HepG2 (cell line): Measurements from ENCODE around the gene PTPRM. TPM values are rescaled to one million over a fixed set of nuclear protein-coding genes. Genes with fewer than 3 reads are reported as not detected.
A peak's percentile ranks its signal among the peaks of the same experiment; 100 is the strongest.

Experiments used
- ARID2 ChIP-seq: sonication (generic); formaldehyde crosslinking; IDR thresholded peaks from 2 replicates; pipeline ENCODE4 v1.8.1; 2022; ENCODE audit warnings: mild to moderate bottlenecking, missing genetic modification reagents, borderline replicate concordance
- ARID4A ChIP-seq: sonication (generic); formaldehyde crosslinking; IDR thresholded peaks from 2 replicates; pipeline ENCODE4 v1.5.0; 2020; ENCODE audit warnings: mild to moderate bottlenecking, missing genetic modification reagents, borderline replicate concordance
- CCAR2 ChIP-seq: fragments of 200-400 bp; formaldehyde crosslinking; optimal IDR thresholded peaks from 2 replicates; pipeline ENCODE3; 2018; ENCODE audit warnings: low read depth, mild to moderate bottlenecking, low read length, moderate library complexity
- EED ChIP-seq: sonication (generic); formaldehyde crosslinking; IDR thresholded peaks from 2 replicates; pipeline ENCODE4 v1.5.0; 2020; ENCODE audit warnings: mild to moderate bottlenecking, missing genetic modification reagents
- ETS1 ChIP-seq: sonication (generic); formaldehyde crosslinking; IDR thresholded peaks from 2 replicates; pipeline ENCODE4 v1.4.0; 2020; ENCODE audit warnings: missing genetic modification reagents
- GMEB1 ChIP-seq: sonication (generic); formaldehyde crosslinking; IDR thresholded peaks from 2 replicates; pipeline ENCODE4 v1.5.1; 2020; ENCODE audit warnings: missing genetic modification reagents, mild to moderate bottlenecking, borderline replicate concordance
- HNF1A ChIP-seq, 2 experiments: sonication (generic) in 1 of 2; formaldehyde crosslinking in 1 of 2; IDR thresholded peaks; 2 replicates each; pipeline versions ENCODE4 v1.4.0 to v1.6.1; 2016 to 2020; ENCODE audit warnings: borderline replicate concordance in 1 of 2, low read depth in 1 of 2, mild to moderate bottlenecking in 1 of 2, missing genetic modification reagents in 1 of 2
- NFKBIZ ChIP-seq: IDR thresholded peaks from 2 replicates; pipeline ENCODE4 v1.6.1; 2018; ENCODE audit warnings: missing genetic modification reagents, missing compliant biosample characterization
- PRDM4 ChIP-seq: sonication (generic); formaldehyde crosslinking; IDR thresholded peaks from 2 replicates; pipeline ENCODE4 v1.9.0; 2021; ENCODE audit warnings: missing genetic modification reagents, borderline replicate concordance
- SIX4 ChIP-seq: sonication (generic); formaldehyde crosslinking; IDR thresholded peaks from 2 replicates; pipeline ENCODE4 v1.4.0; 2020; ENCODE audit warnings: missing genetic modification reagents
- YEATS4 ChIP-seq: sonication (generic); formaldehyde crosslinking; IDR thresholded peaks from 2 replicates; pipeline ENCODE4 v1.4.0; 2020; ENCODE audit warnings: missing genetic modification reagents, borderline replicate concordance
- ZMYM2 ChIP-seq: sonication (generic); formaldehyde crosslinking; IDR thresholded peaks from 2 replicates; pipeline ENCODE4 v1.8.0; 2022; ENCODE audit warnings: mild to moderate bottlenecking, missing genetic modification reagents
- ZNF264 ChIP-seq: sonication (generic); formaldehyde crosslinking; IDR thresholded peaks from 2 replicates; pipeline ENCODE4 v1.4.0; 2020; ENCODE audit warnings: missing genetic modification reagents
- ZNF333 ChIP-seq: sonication (generic); formaldehyde crosslinking; IDR thresholded peaks from 2 replicates; pipeline ENCODE4 v1.4.0; 2020; ENCODE audit warnings: mild to moderate bottlenecking, missing genetic modification reagents, borderline replicate concordance
- polyA plus RNA-seq, 8 experiments: library from polyadenylated mRNA; depleted of rRNA in 3 of 8; stranded (reverse) in 7 of 8; unstranded in 1 of 8; fragments of >200 nt; fragmentation: Illumina TruSeq in 4 of 8; extraction: Trizol in 4 of 8; gene quantifications; 2 replicates each; pipeline versions ENCODE4 v1.2.1 to v1.2.3, GENCODE V29; 2011 to 2016; ENCODE audit warnings: low read depth in 4 of 8, missing spikeins in 1 of 8, mixed read lengths in 1 of 8; ENCODE audit not compliant: insufficient read depth in 1 of 8
- total RNA-seq, 5 experiments: library from RNA; depleted of rRNA; stranded (reverse); fragments of >200 nt; fragmentation: Illumina TruSeq; extraction: Trizol; gene quantifications; 2 replicates each; pipeline ENCODE4 v1.2.3, GENCODE V29; 2016; ENCODE audit warnings: low read depth in 1 of 5

PTPRM gene
- total and polyA plus RNA-seq, 2 of the 13 experiments (the other 11 are each of a cell fraction or from before 2014, with no cell fraction given) = 12.6 to 108 TPM

- TF ChIP-seq ZMYM2 (CRISPR knock-in tag) (no peak), HNF1A (IDR thresholded peaks at IDR 0.05; ENCODE audit: low read depth) (no peak), HNF1A (CRISPR knock-in tag; IDR thresholded peaks at IDR 0.05; ENCODE audit: borderline replicate concordance) (no peak), PRDM4 (no peak), ARID2 (no peak), EED (CRISPR knock-in tag) (no peak), NFKBIZ (no peak), ARID4A (CRISPR knock-in tag) (peak; percentile 51), ETS1 (CRISPR knock-in tag) (no peak), ZNF264 (CRISPR knock-in tag) (0 out of 2 replicates have a peak, but pooled peaks have one; percentile 26), ZNF333 (CRISPR knock-in tag) (no peak), SIX4 (no peak), CCAR2 (no peak), GMEB1 (no peak), YEATS4 (peak; percentile 39)
These were observed 1.3 kb downstream of the PTPRM start (continued) for GRCh38 chr18:7568426-7568825.
